ENCODE results near the gene C19orf12. TPM values are rescaled to one million over a fixed set of nuclear protein-coding genes. Genes with fewer than 3 reads are reported as not detected.

Gene C19orf12
- total and polyA plus RNA-seq, 2 of the 4 experiments (the other 2 are of a cell fraction) = 16.3 to 24.0 TPM

- ATAC-seq (ENCODE audit: low read depth) = no peak
- H3K4ac ChIP-seq (ENCODE audit: low read depth, low read length) = no peak overlapping the region
- no peak overlapping the region for H3K4me2 ChIP-seq (ENCODE audit: low read depth, low read length)
- no peak overlapping the region for H3K27ac ChIP-seq (ENCODE audit: insufficient read depth, low read length)
- no peak overlapping the region for H2AK9ac ChIP-seq (replicated peaks; ENCODE audit: low read depth, low read length, poor library complexity)
- no peaks in the 10 kb centered on the region for H3K27me3 ChIP-seq (ENCODE audit: control insufficient read depth, insufficient read depth, low read length)
- H2BK5ac ChIP-seq (ENCODE audit: low read depth, low read length, poor library complexity, severe bottlenecking) = no peak overlapping the region
- H3K4me1 ChIP-seq (ENCODE audit: control insufficient read depth, insufficient read depth, low read length) = no peaks in the 10 kb centered on the region
- H3K9me1 ChIP-seq (ENCODE audit: insufficient read depth, low read length) = no peaks in the 10 kb centered on the region
- no peak overlapping the region for H4K8ac ChIP-seq (ENCODE audit: low read depth in 2 of 2, low read length in 2 of 2)
- WGBS, 2 experiments (ENCODE audit: extremely low coverage in 2 of 2, insufficient read length in 1 of 2) = 62% methylated on average over 4 of the region's 6 CpGs; no CpG with 5 or more reads in 1 of the 2 experiments
- H3K79me1 ChIP-seq (ENCODE audit: low read depth in 1 of 2, low read length in 2 of 2) = no peaks in the 10 kb centered on the region; a peak in 2 of 4 replicates
- peaks cover 21% of the 10 kb centered on the region for H3K36me3 ChIP-seq (ENCODE audit: control insufficient read depth, insufficient read depth, low read length)
- H3K4me3 ChIP-seq (ENCODE audit: insufficient read depth, low read depth, low read length) = no peak overlapping the region
- no peaks in the 10 kb centered on the region for H3K9me3 ChIP-seq (ENCODE audit: control insufficient read depth, insufficient read depth, low read length)
- H2AK5ac ChIP-seq (ENCODE audit: low read depth, low read length) = no peak overlapping the region
- H2BK15ac ChIP-seq (ENCODE audit: low read depth, low read length) = no peak overlapping the region
- intact Hi-C loops (cut with micrococcal nuclease) = no loop called here
- no peak overlapping the region for H3K56ac ChIP-seq (ENCODE audit: extremely low read depth, insufficient read depth, low read length)
- CTCF ChIA-PET = no interaction called here
- no peak overlapping the region for H3K18ac ChIP-seq (ENCODE audit: low read depth, low read length)
- H2AFZ ChIP-seq (replicated peaks; ENCODE audit: low read length, poor library complexity) = no peak overlapping the region
- no peak overlapping the region for H3K14ac ChIP-seq (replicated peaks; ENCODE audit: low read depth, low read length)
- H2BK20ac ChIP-seq (ENCODE audit: low read depth, low read length) = no peak overlapping the region
- no TSS peak for BruUV-seq (replicated peaks)
- no peak for TF ChIP-seq CHD1 (IDR thresholded peaks at IDR 0.05; ENCODE audit: low read depth, low read length)
- no peak for TF ChIP-seq MAZ (IDR thresholded peaks at IDR 0.05; ENCODE audit: borderline replicate concordance, low read depth, low read length)
- no peak for TF ChIP-seq RFX5 (IDR thresholded peaks at IDR 0.05; ENCODE audit: low read depth, low read length)
- H4K5ac ChIP-seq (ENCODE audit: low read depth, low read length) = no peak overlapping the region
- dilution Hi-C loops (cut with HindIII; ENCODE audit: low sequenced_read_pairs, unreplicated experiment) = no loop called here
- H3K9ac ChIP-seq (ENCODE audit: low read depth, low read length) = no peak overlapping the region
- H4K20me1 ChIP-seq (ENCODE audit: insufficient read depth, low read length) = peaks cover 8% of the 10 kb centered on the region; the same call in 1 of the 2 replicates
- no peak overlapping the region for H4K91ac ChIP-seq (ENCODE audit: insufficient read depth, low read depth, low read length)
- H2BK120ac ChIP-seq (ENCODE audit: low read depth, low read length) = no peak overlapping the region
- DNase-seq = no peak
- in situ Hi-C loops (cut with MboI; ENCODE audit: low sequenced_read_pairs) = no loop called here
- H3K23ac ChIP-seq (ENCODE audit: low read depth, low read length) = no peak overlapping the region
- POLR2A ChIA-PET (ENCODE audit: unreplicated experiment) = no interaction called here
Measured at GRCh38 chr19:29700498-29700897, 14.6 kb downstream of the C19orf12 start.
